ENCODE data around the gene PPIL3. TPM values are rescaled to one million over a fixed set of nuclear protein-coding genes. Genes with fewer than 3 reads are reported as not detected.

The PPIL3 gene
- total RNA-seq, 1 donor from 2014 or later, result 41.1 TPM

DNA sequence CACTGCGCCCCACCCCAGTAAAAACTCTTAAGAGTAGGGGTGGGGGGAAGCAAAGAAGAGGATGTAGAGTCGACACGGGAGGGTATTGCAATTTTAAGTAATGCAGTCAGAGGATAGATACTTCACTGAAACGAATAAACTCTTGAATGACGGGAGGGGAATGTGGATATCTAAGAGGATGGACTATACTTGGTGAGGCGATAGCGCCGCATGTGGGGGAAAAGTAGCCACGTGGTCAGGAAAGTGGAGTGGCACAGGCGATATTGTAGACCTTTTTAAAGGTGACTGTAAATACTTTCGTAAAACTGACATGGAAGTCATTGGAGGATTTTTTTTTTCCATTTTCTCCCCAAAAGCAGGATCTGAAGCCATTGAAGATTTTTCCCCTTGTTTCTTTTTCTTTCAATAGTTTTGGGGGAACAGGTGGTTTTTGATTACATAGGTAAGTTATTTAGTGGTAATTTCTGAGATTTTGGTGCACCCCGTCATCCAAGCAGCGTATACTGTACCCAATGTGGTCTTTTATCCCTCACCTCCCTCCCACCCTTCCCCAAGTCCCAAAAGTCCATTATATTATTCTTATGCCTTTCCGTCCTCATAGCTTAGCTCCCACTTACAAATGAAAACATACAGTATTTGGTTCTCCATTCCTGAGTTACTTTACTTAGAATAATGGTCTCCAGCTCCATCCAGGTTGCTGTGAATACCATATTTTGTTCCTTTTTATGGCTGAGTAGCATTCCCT, 38.2 kb downstream of the PPIL3 start:
- H3K27ac Mint-ChIP-seq (ENCODE audit: unreplicated experiment), result peak overlapping the region; percentile 34
- no peak overlapping the region for H3K4me3 Mint-ChIP-seq (ENCODE audit: unreplicated experiment)
- no peak for TF ChIP-seq CTCF (IDR thresholded peaks at IDR 0.05; ENCODE audit: unreplicated experiment)
- DNase-seq (ENCODE audit: low spot score), result no peak
- no peaks in the 10 kb centered on the region for H3K9me3 Mint-ChIP-seq (ENCODE audit: unreplicated experiment)
- H3K36me3 Mint-ChIP-seq (ENCODE audit: low read depth, unreplicated experiment), result peaks cover 23% of the 10 kb centered on the region
- H3K27me3 Mint-ChIP-seq (ENCODE audit: unreplicated experiment), result no peaks in the 10 kb centered on the region
- H3K4me1 Mint-ChIP-seq (ENCODE audit: unreplicated experiment), result no peaks in the 10 kb centered on the region

- Mint-ChIP-seq H3K9me3 (ENCODE audit: unreplicated experiment) (no peaks in the 10 kb centered on the region), H3K36me3 (ENCODE audit: low read depth, unreplicated experiment) (peaks cover 7% of the 10 kb centered on the region), H3K4me3 (ENCODE audit: unreplicated experiment) (no peak overlapping the region), H3K27me3 (ENCODE audit: unreplicated experiment) (no peaks in the 10 kb centered on the region), H3K4me1 (ENCODE audit: unreplicated experiment) (no peaks in the 10 kb centered on the region), H3K27ac (ENCODE audit: unreplicated experiment) (no peak overlapping the region)
- no peak for DNase-seq (ENCODE audit: low spot score)
- TF ChIP-seq CTCF (IDR thresholded peaks at IDR 0.05; ENCODE audit: unreplicated experiment), result no peak
Measured at GRCh38 chr2:200847939-200848338, 40.9 kb downstream of the PPIL3 start.

- DNase-seq (ENCODE audit: low spot score), result no peak
- H3K9me3 Mint-ChIP-seq (ENCODE audit: unreplicated experiment), result no peaks in the 10 kb centered on the region
- no peaks in the 10 kb centered on the region for H3K4me1 Mint-ChIP-seq (ENCODE audit: unreplicated experiment)
Measured at GRCh38 chr2:200847269-200847668, 41.6 kb downstream of the PPIL3 start.

DNA sequence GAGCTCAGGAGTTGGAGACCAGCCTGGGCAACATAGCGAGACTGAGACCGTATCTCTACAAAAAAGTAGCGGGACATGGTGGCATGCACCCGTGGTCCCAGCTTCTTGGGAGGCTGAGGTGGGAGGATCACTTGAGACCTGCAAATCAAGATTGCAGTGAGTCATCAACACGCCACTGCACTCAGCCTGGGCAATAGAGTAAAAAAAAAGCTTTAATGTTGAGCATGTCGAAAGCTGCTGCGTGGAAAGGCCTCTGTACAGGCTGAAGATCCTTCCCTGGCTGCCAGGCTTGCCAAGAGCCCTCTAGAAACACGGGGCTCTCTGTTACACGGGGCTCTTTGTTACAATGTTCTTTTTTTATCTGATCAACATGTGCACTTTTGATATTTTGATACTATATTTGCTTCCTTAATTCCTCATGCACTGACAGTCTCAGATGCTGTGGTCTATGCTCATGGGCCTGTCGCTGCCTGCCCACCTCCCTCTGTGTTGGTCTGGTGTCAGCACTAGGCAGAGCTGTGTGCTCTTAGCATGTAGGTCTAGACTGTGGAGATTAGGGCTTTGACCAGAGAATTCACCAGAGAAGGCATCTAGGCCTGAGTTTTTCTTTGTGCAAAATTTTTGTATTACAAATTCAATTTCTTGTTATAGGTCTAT, 43.1 kb downstream of the PPIL3 start:
- Mint-ChIP-seq H3K4me1 (ENCODE audit: unreplicated experiment) (no peaks in the 10 kb centered on the region), H3K27me3 (ENCODE audit: unreplicated experiment) (no peaks in the 10 kb centered on the region), H3K4me3 (ENCODE audit: unreplicated experiment) (no peak overlapping the region), H3K27ac (ENCODE audit: unreplicated experiment) (no peak overlapping the region), H3K9me3 (ENCODE audit: unreplicated experiment) (no peaks in the 10 kb centered on the region), H3K36me3 (ENCODE audit: low read depth, unreplicated experiment) (no peaks in the 10 kb centered on the region)
- no peak for DNase-seq (ENCODE audit: low spot score)
- no peak for TF ChIP-seq CTCF (IDR thresholded peaks at IDR 0.05; ENCODE audit: unreplicated experiment)

More at GRCh38 chr2:200847269-200847668, 41.6 kb downstream of the PPIL3 start:
- H3K4me3 Mint-ChIP-seq (ENCODE audit: unreplicated experiment), result no peak overlapping the region
- H3K36me3 Mint-ChIP-seq (ENCODE audit: low read depth, unreplicated experiment), result peaks cover 1% of the 10 kb centered on the region
- no peak overlapping the region for H3K27ac Mint-ChIP-seq (ENCODE audit: unreplicated experiment)
- no peak for TF ChIP-seq CTCF (IDR thresholded peaks at IDR 0.05; ENCODE audit: unreplicated experiment)
- H3K27me3 Mint-ChIP-seq (ENCODE audit: unreplicated experiment), result no peaks in the 10 kb centered on the region

- no peak for DNase-seq (ENCODE audit: low spot score)
- Mint-ChIP-seq H3K36me3 (ENCODE audit: low read depth, unreplicated experiment) (no peaks in the 10 kb centered on the region), H3K4me3 (ENCODE audit: unreplicated experiment) (no peak overlapping the region), H3K27me3 (ENCODE audit: unreplicated experiment) (no peaks in the 10 kb centered on the region), H3K27ac (ENCODE audit: unreplicated experiment) (no peak overlapping the region), H3K4me1 (ENCODE audit: unreplicated experiment) (no peaks in the 10 kb centered on the region), H3K9me3 (ENCODE audit: unreplicated experiment) (no peaks in the 10 kb centered on the region)
- no peak for TF ChIP-seq CTCF (IDR thresholded peaks at IDR 0.05; ENCODE audit: unreplicated experiment)
Measured at GRCh38 chr2:200845194-200845593, 43.7 kb downstream of the PPIL3 start.

Data from endothelial cell (in vitro differentiated cells).